ENCODE data around the gene DUSP12. TPM values are rescaled to one million over a fixed set of nuclear protein-coding genes. Genes with fewer than 3 reads are reported as not detected.

Gene DUSP12
- total and polyA plus RNA-seq, 4 donors, result 15.0 to 60.1 (median 23.2) TPM

GRCh38 chr1:161790587-161791317 lies 41.2 kb downstream of the DUSP12 start:
- H3K4me1 ChIP-seq (ENCODE audit: control insufficient read depth in 5 of 5, insufficient read depth in 5 of 5, low read length in 5 of 5), result no peaks in the 10 kb centered on the region
- TF ChIP-seq, protein P1, sequence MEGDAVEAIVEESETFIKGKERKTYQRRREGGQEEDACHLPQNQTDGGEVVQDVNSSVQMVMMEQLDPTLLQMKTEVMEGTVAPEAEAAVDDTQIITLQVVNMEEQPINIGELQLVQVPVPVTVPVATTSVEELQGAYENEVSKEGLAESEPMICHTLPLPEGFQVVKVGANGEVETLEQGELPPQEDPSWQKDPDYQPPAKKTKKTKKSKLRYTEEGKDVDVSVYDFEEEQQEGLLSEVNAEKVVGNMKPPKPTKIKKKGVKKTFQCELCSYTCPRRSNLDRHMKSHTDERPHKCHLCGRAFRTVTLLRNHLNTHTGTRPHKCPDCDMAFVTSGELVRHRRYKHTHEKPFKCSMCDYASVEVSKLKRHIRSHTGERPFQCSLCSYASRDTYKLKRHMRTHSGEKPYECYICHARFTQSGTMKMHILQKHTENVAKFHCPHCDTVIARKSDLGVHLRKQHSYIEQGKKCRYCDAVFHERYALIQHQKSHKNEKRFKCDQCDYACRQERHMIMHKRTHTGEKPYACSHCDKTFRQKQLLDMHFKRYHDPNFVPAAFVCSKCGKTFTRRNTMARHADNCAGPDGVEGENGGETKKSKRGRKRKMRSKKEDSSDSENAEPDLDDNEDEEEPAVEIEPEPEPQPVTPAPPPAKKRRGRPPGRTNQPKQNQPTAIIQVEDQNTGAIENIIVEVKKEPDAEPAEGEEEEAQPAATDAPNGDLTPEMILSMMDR (IDR thresholded peaks at IDR 0.05; ENCODE audit: control extremely low read depth, extremely low read depth), result no peak
- peaks cover 8 to 24% (median 17%) of the 10 kb centered on the region in 4 donors for H3K36me3 ChIP-seq (ENCODE audit: control insufficient read depth in 4 of 4, insufficient read depth in 4 of 4, low read length in 4 of 4)
- no peak overlapping the region for H3K27ac ChIP-seq (ENCODE audit: low read depth in 1 of 2, low read length in 1 of 2)
- H3K4me3 ChIP-seq, result no peak overlapping the region
- no peak overlapping the region for H3K9ac ChIP-seq (ENCODE audit: insufficient read depth in 1 of 2, low read length in 2 of 2)
- no peaks in the 10 kb centered on the region for H3K9me3 ChIP-seq (ENCODE audit: control insufficient read depth in 4 of 4, insufficient read depth in 3 of 4, low read length in 3 of 4)
- no peak for DNase-seq
- H3K27me3 ChIP-seq (ENCODE audit: control insufficient read depth in 3 of 3, insufficient read depth in 3 of 3, low read length in 2 of 3), result no peaks in the 10 kb centered on the region
- 86 to 91% methylated on average over 4 of the region's 4 CpGs for WGBS, 2 donors
- ATAC-seq (ENCODE audit: insufficient read depth, low FRiP score), result no peak

DNA sequence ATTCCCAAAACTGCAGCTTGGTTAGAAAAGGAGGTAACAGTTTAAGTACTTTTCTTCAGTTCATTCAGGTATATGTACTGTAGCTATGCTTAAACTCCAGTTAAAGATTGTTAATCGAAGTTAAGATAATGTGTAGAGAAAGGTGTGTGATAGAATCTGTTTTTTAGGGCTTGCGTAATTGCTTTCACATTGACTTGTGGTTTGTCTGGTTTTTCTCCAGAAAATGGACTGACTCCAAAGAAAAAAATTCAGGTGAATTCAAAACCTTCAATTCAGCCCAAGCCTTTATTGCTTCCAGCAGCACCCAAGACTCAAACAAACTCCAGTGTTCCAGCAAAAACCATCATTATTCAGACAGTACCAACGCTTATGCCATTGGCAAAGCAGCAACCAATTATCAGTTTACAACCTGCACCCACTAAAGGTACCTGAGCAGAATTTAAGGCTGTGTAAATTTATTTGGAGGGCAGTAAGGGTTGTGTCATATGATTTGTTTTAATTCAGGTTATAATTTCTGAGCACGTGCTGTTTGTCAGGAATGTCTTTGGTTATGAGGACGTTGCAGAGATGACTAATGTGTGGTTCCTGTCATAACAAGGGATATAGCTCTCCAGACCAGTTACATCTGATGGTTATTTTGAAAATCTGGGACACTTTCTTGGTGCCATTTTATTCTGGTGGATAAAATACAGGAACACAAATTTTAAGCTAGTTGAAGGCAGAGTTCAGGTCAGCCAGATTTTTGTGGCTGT lies 42.5 kb downstream of the DUSP12 start:
- Histone ChIP-seq H3K4me3 (no peak overlapping the region), H3K27ac (ENCODE audit: low read depth in 1 of 2, low read length in 1 of 2) (no peak overlapping the region), H3K27me3 (ENCODE audit: control insufficient read depth in 3 of 3, insufficient read depth in 3 of 3, low read length in 2 of 3) (no peaks in the 10 kb centered on the region), H3K36me3 (ENCODE audit: control insufficient read depth in 4 of 4, insufficient read depth in 4 of 4, low read length in 4 of 4) (peaks cover 9 to 21% (median 18%) of the 10 kb centered on the region in 4 donors), H3K9me3 (ENCODE audit: control insufficient read depth in 4 of 4, insufficient read depth in 3 of 4, low read length in 3 of 4) (no peaks in the 10 kb centered on the region), H3K4me1 (ENCODE audit: control insufficient read depth in 5 of 5, insufficient read depth in 5 of 5, low read length in 5 of 5) (no peaks in the 10 kb centered on the region), H3K9ac (ENCODE audit: insufficient read depth in 1 of 2, low read length in 2 of 2) (no peak overlapping the region)
- no peak for DNase-seq
- no peak for ATAC-seq (ENCODE audit: insufficient read depth, low FRiP score)
- TF ChIP-seq, protein P1 (IDR thresholded peaks at IDR 0.05; ENCODE audit: control extremely low read depth, extremely low read depth), result no peak
- WGBS, 2 donors, result 90 to 91% methylated on average over 5 of the region's 5 CpGs

- TF ChIP-seq, protein P1 (IDR thresholded peaks at IDR 0.05; ENCODE audit: control extremely low read depth, extremely low read depth), result peak; percentile 8
- ATAC-seq (ENCODE audit: insufficient read depth, low FRiP score) (peak; percentile 75), DNase-seq (peak in 2 of 3 donors; percentile 72 to 77)
- H3K4me3 ChIP-seq, result no peak overlapping the region
- 48 to 61% methylated on average over 3 of the region's 3 CpGs for WGBS, 2 donors
- no peaks in the 10 kb centered on the region for H3K27me3 ChIP-seq (ENCODE audit: control insufficient read depth in 3 of 3, insufficient read depth in 3 of 3, low read length in 2 of 3)
- H3K4me1 ChIP-seq (ENCODE audit: control insufficient read depth in 5 of 5, insufficient read depth in 5 of 5, low read length in 5 of 5), result no peaks in the 10 kb centered on the region
- H3K36me3 ChIP-seq (ENCODE audit: control insufficient read depth in 4 of 4, insufficient read depth in 4 of 4, low read length in 4 of 4), result peaks cover 8 to 25% (median 22%) of the 10 kb centered on the region in 4 donors
- H3K9me3 ChIP-seq (ENCODE audit: control insufficient read depth in 4 of 4, insufficient read depth in 3 of 4, low read length in 3 of 4), result no peaks in the 10 kb centered on the region
- H3K27ac ChIP-seq (ENCODE audit: low read depth in 1 of 2, low read length in 1 of 2), result no peak overlapping the region
- no peak overlapping the region for H3K9ac ChIP-seq (ENCODE audit: insufficient read depth in 1 of 2, low read length in 2 of 2)
These were observed 43.2 kb downstream of the DUSP12 start for GRCh38 chr1:161792740-161793139.

Measured in lung (tissue), 12 donors.